HG03097 (cell line): Measurements from ENCODE around the gene PREB.

Source experiments
- ATAC-seq: cut with Tn5 transposase; IDR thresholded peaks from one replicate; pipeline ENCODE4 v1.9.1; 2021; ENCODE audit not compliant: unreplicated experiment, low FRiP score

PREB gene

GRCh38 chr2:27085062-27085672 is 49.3 kb downstream of the PREB start:
- ATAC-seq, result no peak

GRCh38 chr2:27084297-27085061 is 50.0 kb downstream of the PREB start:
- ATAC-seq, result no peak

GRCh38 chr2:27083410-27084296 is 50.8 kb downstream of the PREB start:
- ATAC-seq, result no peak

GRCh38 chr2:27082773-27083409 is 51.5 kb downstream of the PREB start:
- ATAC-seq, result no peak

- no peak for ATAC-seq
Observed at GRCh38 chr2:27081984-27082772, 52.3 kb downstream of the PREB start.
